Measurements from ENCODE around the gene MRGPRX4.

MRGPRX4 gene

GRCh38 chr11:18221274-18221876 lies 48.7 kb downstream of the MRGPRX4 start:
- no peak for DNase-seq

GRCh38 chr11:18222814-18223421 lies 50.3 kb downstream of the MRGPRX4 start:
- no peak for DNase-seq

Data from T-helper 9 cell (primary cell).